Measurements from ENCODE around the gene GTF3A.

DNA sequence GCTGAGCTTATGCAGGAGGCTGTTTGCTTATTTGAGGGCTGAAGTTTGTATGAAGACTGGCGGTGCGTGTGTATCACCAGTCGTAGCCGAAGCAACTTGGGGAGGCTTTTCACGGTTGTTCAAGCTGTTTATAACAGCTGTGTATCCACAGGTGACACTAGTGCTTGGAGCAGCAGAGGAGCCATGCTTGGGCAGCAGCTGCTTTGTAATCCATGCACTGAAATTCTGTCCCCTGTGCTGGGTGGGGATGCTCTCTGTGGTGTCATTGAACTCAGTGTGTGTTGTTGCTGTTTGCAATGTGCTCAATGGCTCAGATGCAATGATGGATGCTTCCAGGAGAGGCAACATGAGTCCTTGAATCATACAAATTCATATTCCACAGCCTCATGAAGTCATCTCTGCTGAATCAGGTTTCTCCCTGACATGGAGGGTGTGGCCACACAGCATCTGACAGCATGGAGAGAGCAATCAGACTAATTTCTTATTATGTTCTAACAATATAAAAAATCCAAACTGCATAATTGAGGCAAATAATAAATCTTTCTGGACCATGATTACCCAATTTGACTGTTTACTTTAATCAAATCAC lies 18.8 kb upstream of the GTF3A start:
- TF ChIP-seq CTCF (conservative IDR thresholded peaks at IDR 0.05; ENCODE audit: low read depth, low read length) (no peak), EZH2 (IDR thresholded peaks at IDR 0.05; ENCODE audit: borderline replicate concordance, low read depth, low read length, poor library complexity, severe bottlenecking) (no peak)
